ENCODE data around the gene OR8B3. TPM values are rescaled to one million over a fixed set of nuclear protein-coding genes. Genes with fewer than 3 reads are reported as not detected.
"Not testable (repeated sequence)": the region's sequence is repeated elsewhere in the genome, so short reads cannot be mapped to it uniquely, and the experiment has no call there.

OR8B3 gene
- total RNA-seq, 2 donors from 2014 or later = not detected

DNA sequence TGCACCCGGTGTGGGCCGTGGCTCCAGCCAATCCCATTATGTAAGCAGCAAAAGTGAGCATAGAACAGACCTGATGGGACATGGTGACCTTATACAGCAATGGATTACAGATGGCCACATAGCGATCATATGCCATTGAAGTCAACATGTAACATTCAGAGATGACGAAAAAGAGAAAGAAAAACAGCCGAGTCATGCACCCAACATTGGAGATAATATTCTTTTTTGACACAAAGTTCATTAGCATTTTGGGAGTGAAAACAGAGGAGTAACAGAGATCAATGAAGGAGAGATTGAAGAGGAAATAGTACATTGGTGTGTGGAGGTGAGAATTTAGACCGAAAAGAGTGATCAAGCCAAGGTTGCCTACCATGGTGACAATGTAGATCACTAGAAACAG lies 16.0 kb downstream of the OR8B3 start:
- intact Hi-C loops (cut with DNase I); DNase-seq (ENCODE audit: low spot score): not testable (repeated sequence)

GRCh38 chr11:124380585-124380984 lies 18.2 kb downstream of the OR8B3 start:
- intact Hi-C loops (cut with DNase I) = no loop called here

GRCh38 chr11:124376280-124376679 lies 22.5 kb downstream of the OR8B3 start:
- no peak for DNase-seq (ENCODE audit: low spot score)
- intact Hi-C loops (cut with DNase I) = no loop called here

More at GRCh38 chr11:124380585-124380984, 18.2 kb downstream of the OR8B3 start:
- no peak for DNase-seq (ENCODE audit: low spot score)

DNA sequence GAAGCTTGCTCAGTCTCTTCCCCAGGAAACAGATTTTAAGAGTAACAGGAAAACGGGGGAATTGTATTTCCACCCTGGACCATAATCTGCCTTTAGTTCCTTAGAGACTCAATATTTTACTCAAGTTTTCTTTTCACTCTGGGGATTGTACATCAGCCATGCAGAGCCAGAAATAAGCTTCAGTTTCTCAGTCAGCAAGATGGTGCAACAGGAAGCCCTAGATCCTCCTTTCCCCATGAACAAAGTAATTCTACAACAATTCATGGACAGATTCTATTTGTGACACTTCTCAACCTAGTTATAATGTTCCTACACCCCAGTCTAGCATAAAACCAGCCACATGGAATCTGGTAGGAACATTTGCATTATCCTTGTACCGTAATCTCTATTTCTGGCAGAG lies 39.3 kb downstream of the OR8B3 start:
- DNase-seq (ENCODE audit: low spot score) = no peak
- intact Hi-C loops (cut with DNase I) = no loop called here

DNA sequence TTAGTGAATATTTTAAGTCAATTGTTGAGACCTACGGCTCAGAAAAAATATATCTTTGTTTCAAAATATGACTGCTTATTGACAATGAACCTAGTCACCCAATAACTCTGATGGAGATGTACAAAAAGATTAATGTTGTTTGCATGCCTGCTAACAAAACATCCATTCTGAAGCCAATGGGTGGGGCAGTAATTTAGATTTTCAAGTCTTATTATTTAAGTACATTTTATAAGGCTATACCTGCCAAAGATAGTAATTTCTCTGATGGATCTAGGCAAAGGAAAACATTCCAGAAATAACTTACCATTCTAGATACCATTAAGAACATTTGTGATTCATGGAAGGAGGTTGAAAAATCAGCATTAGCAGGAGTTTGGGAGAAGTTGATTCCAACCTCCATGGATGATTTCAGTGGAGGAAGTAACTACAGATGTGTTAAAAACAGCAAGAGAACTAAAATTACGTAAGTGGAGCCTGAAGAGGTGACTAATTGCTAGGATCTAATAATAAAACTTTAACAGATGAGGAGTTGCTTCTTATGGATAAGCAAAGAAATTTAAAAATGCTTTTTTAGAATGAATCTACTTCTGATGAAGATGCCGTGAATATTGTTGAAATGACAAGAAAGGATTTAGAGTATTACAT lies 52.4 kb downstream of the OR8B3 start:
- intact Hi-C loops (cut with DNase I) = no loop called here
- no peak for DNase-seq (ENCODE audit: low spot score)

Other genes with a start within 250 kb of the OR8B3 start
- gene OR10D3, start 215.7 kb downstream of the OR8B3 start, total RNA-seq = not detected
- not detected for gene OR8G1, start 157.9 kb downstream of the OR8B3 start, total RNA-seq
- gene OR8G5, start 142.6 kb downstream of the OR8B3 start, total RNA-seq = not detected
- not detected for gene OR8D1, start 85.1 kb downstream of the OR8B3 start, total RNA-seq
- gene OR8D2, start 78.8 kb downstream of the OR8B3 start, total RNA-seq = not detected
- gene OR8B2, start 14.5 kb downstream of the OR8B3 start, total RNA-seq = not detected
- gene OR8B4, start 25.8 kb upstream of the OR8B3 start, total RNA-seq = not detected
- not detected for gene OR8B8, start 46.7 kb upstream of the OR8B3 start, total RNA-seq
- gene OR8B12, start 144.6 kb upstream of the OR8B3 start, total RNA-seq = not detected
- gene OR8A1, start 171.0 kb upstream of the OR8B3 start, total RNA-seq = under 1 TPM in 1 of 2 donors, not detected in 1; 0.19 TPM
- not detected for gene PANX3, start 212.4 kb upstream of the OR8B3 start, total RNA-seq
- gene TBRG1, start 223.8 kb upstream of the OR8B3 start, total RNA-seq = 10 to 100 TPM; 27.0 to 30.2 TPM